ENCODE measurements around the gene PPP1R27. TPM values are rescaled to one million over a fixed set of nuclear protein-coding genes. Genes with fewer than 3 reads are reported as not detected.
A peak's percentile ranks its signal among the peaks of the same experiment; 100 is the strongest.

PPP1R27 gene
- total RNA-seq, 1 donor from 2014 or later: not detected

GRCh38 chr17:81805707-81806460 is 29.0 kb downstream of the PPP1R27 start:
- DNase-seq (ENCODE audit: low read depth): no peak
- TF ChIP-seq EZH2 (IDR thresholded peaks at IDR 0.05; ENCODE audit: insufficient read depth, low read length): no peak
- TF ChIP-seq CTCF (IDR thresholded peaks at IDR 0.05; ENCODE audit: insufficient read depth, low read depth, low read length): no peak
- Mint-ChIP-seq H3K27ac (ENCODE audit: unreplicated experiment) (no peak overlapping the region), H3K9me3 (ENCODE audit: unreplicated experiment) (peaks cover 6% of the 10 kb centered on the region), H3K27me3 (ENCODE audit: low read depth, unreplicated experiment) (peaks cover 49% of the 10 kb centered on the region), H3K4me1 (ENCODE audit: low read depth, unreplicated experiment) (no peaks in the 10 kb centered on the region), H3K4me3 (ENCODE audit: unreplicated experiment) (no peak overlapping the region), H3K36me3 (ENCODE audit: low read depth, unreplicated experiment) (no peaks in the 10 kb centered on the region)
- Histone ChIP-seq H3K79me2 (ENCODE audit: insufficient read depth, low read length) (no peaks in the 10 kb centered on the region), H3K27me3 (ENCODE audit: insufficient read depth, low read length) (peaks cover 40% of the 10 kb centered on the region), H3K36me3 (ENCODE audit: insufficient read depth, low read length) (no peaks in the 10 kb centered on the region), H3K4me2 (ENCODE audit: low read length) (no peak overlapping the region), H4K20me1 (ENCODE audit: insufficient read depth, low read length) (no peaks in the 10 kb centered on the region), H3K27ac (ENCODE audit: low read depth, low read length) (no peak overlapping the region), H3K4me1 (ENCODE audit: insufficient read depth, low read length) (no peaks in the 10 kb centered on the region), H3K9me3 (ENCODE audit: insufficient read depth, low read depth, low read length) (peaks cover 2% of the 10 kb centered on the region), H3K4me3 (ENCODE audit: insufficient read depth, low read depth, low read length) (no peak overlapping the region), H2AFZ (ENCODE audit: low read depth, low read length) (no peak overlapping the region), H3K9ac (ENCODE audit: low read length) (no peak overlapping the region)
- FAIRE-seq: no peak

- H3K27me3 Mint-ChIP-seq (ENCODE audit: low read depth, unreplicated experiment): peaks cover 54% of the 10 kb centered on the region
- Histone ChIP-seq H4K20me1 (ENCODE audit: insufficient read depth, low read length) (no peaks in the 10 kb centered on the region), H3K9ac (ENCODE audit: low read length) (no peak overlapping the region), H3K4me3 (ENCODE audit: insufficient read depth, low read depth, low read length) (no peak overlapping the region), H3K4me1 (ENCODE audit: insufficient read depth, low read length) (no peaks in the 10 kb centered on the region), H3K36me3 (ENCODE audit: insufficient read depth, low read length) (no peaks in the 10 kb centered on the region), H3K9me3 (ENCODE audit: insufficient read depth, low read depth, low read length) (peaks cover 2% of the 10 kb centered on the region), H3K79me2 (ENCODE audit: insufficient read depth, low read length) (no peaks in the 10 kb centered on the region), H3K27me3 (ENCODE audit: insufficient read depth, low read length) (peaks cover 42% of the 10 kb centered on the region), H2AFZ (ENCODE audit: low read depth, low read length) (no peak overlapping the region), H3K27ac (ENCODE audit: low read depth, low read length) (no peak overlapping the region), H3K4me2 (ENCODE audit: low read length) (no peak overlapping the region)
- H3K4me1 Mint-ChIP-seq (ENCODE audit: low read depth, unreplicated experiment): no peaks in the 10 kb centered on the region
- no peak overlapping the region for H3K27ac Mint-ChIP-seq (ENCODE audit: unreplicated experiment)
- peaks cover 2% of the 10 kb centered on the region for H3K36me3 Mint-ChIP-seq (ENCODE audit: low read depth, unreplicated experiment)
- peaks cover 9% of the 10 kb centered on the region for H3K9me3 Mint-ChIP-seq (ENCODE audit: unreplicated experiment)
- no peak overlapping the region for H3K4me3 Mint-ChIP-seq (ENCODE audit: unreplicated experiment)
- DNase-seq (ENCODE audit: low read depth) (no peak), FAIRE-seq (no peak)
- TF ChIP-seq EZH2 (IDR thresholded peaks at IDR 0.05; ENCODE audit: insufficient read depth, low read length): peak; percentile 97
- no peak for TF ChIP-seq CTCF (IDR thresholded peaks at IDR 0.05; ENCODE audit: insufficient read depth, low read depth, low read length)
These were observed 30.1 kb downstream of the PPP1R27 start for GRCh38 chr17:81804559-81805399.
